Ovary (tissue), 9 donors: ENCODE results near the gene ACY1. TPM values are rescaled to one million over a fixed set of nuclear protein-coding genes. Genes with fewer than 3 reads are reported as not detected.

Experiments used
- DNase-seq, 5 donors: peaks; one replicate each; pipeline ENCODE4 v3.0.0-alpha.2; 2019 to 2020
- H3K27ac ChIP-seq, 2 donors: fragments of 200-600 bp; one replicate each; pipeline versions ENCODE4 v1.5.1 to v1.8.0; 2019 to 2022
- H3K27me3 ChIP-seq: fragments of 200-600 bp; one replicate; pipeline ENCODE4 v1.8.0; 2022
- H3K36me3 ChIP-seq: fragments of 200-600 bp; sonication (generic); one replicate; pipeline ENCODE4 v1.5.1; 2019
- H3K4me1 ChIP-seq: one replicate; pipeline ENCODE4 v1.8.1; 2013; ENCODE audit warnings: mild to moderate bottlenecking, moderate library complexity; ENCODE audit not compliant: insufficient read depth
- H3K4me3 ChIP-seq: fragments of 200-600 bp; sonication (generic); one replicate; pipeline ENCODE4 v1.5.1; 2017
- H3K9me3 ChIP-seq, 2 donors: fragments of 200-600 bp in 1 of 2; sonication (generic) in 1 of 2; one replicate each; pipeline versions ENCODE4 v1.5.1 to v1.8.1; 2013 to 2019; ENCODE audit warnings: mild to moderate bottlenecking in 1 of 2, moderate library complexity in 1 of 2
- CTCF ChIP-seq, 3 donors: fragments of 450-650 bp in 2 of 3; fragments of 200-600 bp in 1 of 3; IDR thresholded peaks; one replicate each; pipeline versions ENCODE4 v1.5.1 to v1.8.0; 2016 to 2022; ENCODE audit warnings: antibody characterized with exemption in 3 of 3, mild to moderate bottlenecking in 1 of 3
- EP300 ChIP-seq: sonication (generic); formaldehyde crosslinking; IDR thresholded peaks from one replicate; pipeline ENCODE4 v1.6.1; 2017; ENCODE audit warnings: antibody characterized with exemption
- POLR2A ChIP-seq: fragments of 450-650 bp; IDR thresholded peaks from one replicate; pipeline ENCODE4 v1.6.1; 2017; ENCODE audit warnings: antibody characterized with exemption, mild to moderate bottlenecking, moderate library complexity
- WGBS, 3 donors: extraction: QIAGEN DNeasy Blood & Tissue Kit in 1 of 3; methylation state at CpG; one replicate each; pipeline versions ENCODE4 v1.1.5 to v1.1.7; 2013 to 2017; 5-methylcytosine and 5-hydroxymethylcytosine counted together
- intact Hi-C, 4 donors: fragments of 100-400 bp; cut with DNase I; formaldehyde crosslinking; loops; one replicate each; pipeline versions ENCODE4 v1.11.0 to v1.15.1; 2022 to 2023
- polyA plus RNA-seq, 2 donors: library from polyadenylated mRNA; stranded (reverse); fragments of 200-250 nt in 1 of 2; fragments of 350-450 nt in 1 of 2; fragmentation: Illumina TruSeq in 1 of 2; extraction: RNeasy Lipid Tissue Mini Kit (QIAGEN cat#74804) in 1 of 2; gene quantifications; one replicate each; pipeline ENCODE4 v1.2.3, GENCODE V29; 2013 to 2014
- total RNA-seq, 7 donors: library from RNA; depleted of rRNA in 2 of 7; stranded (reverse); fragments of >200 nt in 2 of 7; fragmentation: NEBNext Ultra II Directional in 3 of 7; extraction: Animal tissue kit (Norgen Biotek cat#: 25700) in 3 of 7; gene quantifications; one replicate each; pipeline versions ENCODE4 v1.1.0 to v1.2.4, GENCODE V29; 2016 to 2023
- donor health status: DM: no; HTN: no; CAD: no; lungs with moderate emphysema.
- donor health status: DM: no; HTN: no; CAD: no.
- donor health status: Bipolar disorder and iron deficiency.
- donor health status: DM: yes; HTN: yes; CAD: no.
- donor health status: DM: no; HTN: no; CAD: no.
- donor health status: DM: yes; HTN: yes; CAD: no.

Gene ACY1
- total and polyA plus RNA-seq, 9 donors, result 8.4 to 27.4 (median 14.7) TPM

GRCh38 chr3:52006820-52007133 lies 23.4 kb downstream of the ACY1 start:
- Histone ChIP-seq H3K36me3 (no peaks in the 10 kb centered on the region), H3K27me3 (no peaks in the 10 kb centered on the region), H3K27ac (no peak overlapping the region), H3K9me3 (no peaks in the 10 kb centered on the region), H3K4me3 (no peak overlapping the region), H3K4me1 (peaks cover 12% of the 10 kb centered on the region)
- TF ChIP-seq EP300 (no peak), POLR2A (no peak), CTCF (IDR thresholded peaks at IDR 0.05) (no peak)
- intact Hi-C loops, result loop anchor here in 1 of 4 donors (5.0 kb wide), 1 partner anchor 41 kb away; no protein-coding TSS in a partner anchor
- WGBS, 3 donors, result 75 to 79% (median 76%) methylated on average over 6 of the region's 6 CpGs
- no peak for DNase-seq

GRCh38 chr3:52007291-52007690 lies 24.0 kb downstream of the ACY1 start:
- DNase-seq, result no peak
- 34 to 70% (median 65%) methylated on average over 4 of the region's 4 CpGs for WGBS, 3 donors
- Histone ChIP-seq H3K4me3 (no peak overlapping the region), H3K36me3 (no peaks in the 10 kb centered on the region), H3K27ac (no peak overlapping the region), H3K4me1 (peaks cover 12% of the 10 kb centered on the region), H3K9me3 (no peaks in the 10 kb centered on the region), H3K27me3 (no peaks in the 10 kb centered on the region)
- intact Hi-C loops, result loop anchor here in 1 of 4 donors (5.0 kb wide), 1 partner anchor 40 kb away; no protein-coding TSS in a partner anchor
- no peak for TF ChIP-seq EP300
- no peak for TF ChIP-seq CTCF (IDR thresholded peaks at IDR 0.05)
- no peak for TF ChIP-seq POLR2A

GRCh38 chr3:52010431-52010830 lies 27.1 kb downstream of the ACY1 start:
- Histone ChIP-seq H3K4me1 (peaks cover 8% of the 10 kb centered on the region), H3K9me3 (no peaks in the 10 kb centered on the region), H3K4me3 (no peak overlapping the region), H3K27me3 (no peaks in the 10 kb centered on the region), H3K36me3 (no peaks in the 10 kb centered on the region), H3K27ac (no peak overlapping the region)
- TF ChIP-seq CTCF (IDR thresholded peaks at IDR 0.05), result no peak
- TF ChIP-seq EP300, result no peak
- TF ChIP-seq POLR2A, result no peak
- intact Hi-C loops, result no loop called here
- DNase-seq, result no peak

- H3K4me1 ChIP-seq, result no peaks in the 10 kb centered on the region
- no peak for TF ChIP-seq CTCF (IDR thresholded peaks at IDR 0.05)
- TF ChIP-seq POLR2A, result no peak
- TF ChIP-seq EP300, result no peak
- no peak overlapping the region for H3K27ac ChIP-seq
- WGBS, 3 donors, result 63 to 85% (median 69%) methylated on average over 7 of the region's 7 CpGs
- no peaks in the 10 kb centered on the region for H3K36me3 ChIP-seq
- DNase-seq, result no peak
- no peaks in the 10 kb centered on the region for H3K9me3 ChIP-seq
- no peak overlapping the region for H3K4me3 ChIP-seq
- no peaks in the 10 kb centered on the region for H3K27me3 ChIP-seq
- intact Hi-C loops, result no loop called here
Observed at GRCh38 chr3:52012699-52013098, 29.4 kb downstream of the ACY1 start.
